Measurements from ENCODE around the gene TMEM123. TPM values are rescaled to one million over a fixed set of nuclear protein-coding genes. Genes with fewer than 3 reads are reported as not detected.
A peak's percentile ranks its signal among the peaks of the same experiment; 100 is the strongest.

Gene TMEM123
- total and polyA plus RNA-seq, 2 of the 13 experiments (the other 11 are each of a cell fraction or from before 2014, with no cell fraction given), result 365 to 2,761 TPM

DNA sequence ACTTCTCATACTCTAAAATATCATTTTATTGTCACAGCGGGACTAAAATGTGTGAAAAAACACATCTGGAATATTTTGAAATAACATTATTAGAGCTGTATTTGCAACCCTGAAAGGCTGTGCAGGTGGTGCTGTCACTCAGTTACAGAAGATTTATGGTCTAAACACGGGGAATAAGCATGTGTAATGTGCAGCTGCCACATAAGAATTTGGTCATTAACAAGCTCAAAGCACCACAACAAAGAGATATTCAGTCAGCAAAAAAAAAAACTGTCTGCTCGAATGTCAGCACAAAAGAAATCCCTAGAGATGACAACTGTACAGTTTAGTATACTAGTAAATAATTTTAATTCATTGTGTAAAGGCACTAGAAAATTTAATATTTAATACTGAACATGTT is 31.3 kb downstream of the TMEM123 start:
- in situ Hi-C loops (cut with HindIII; ENCODE audit: extremely low pct_ligation_motif_present, low pct_unique_long_range_greater_than_20kb) (no loop called here), intact Hi-C loops (cut with micrococcal nuclease; ENCODE audit: unreplicated experiment) (no loop called here)
- no peak for ATAC-seq
- Histone ChIP-seq H3K4me3 (replicated peaks in 1 of 3; ENCODE audit: insufficient read depth in 1 of 3, low read depth in 2 of 3, low read length in 3 of 3) (no peak overlapping the region), H3K9me3 (ENCODE audit: low read length) (no peaks in the 10 kb centered on the region), H3K9ac (ENCODE audit: insufficient read depth, low read depth, low read length) (no peak overlapping the region), H3K36me3 (replicated peaks in 1 of 2; ENCODE audit: control insufficient read depth in 1 of 2, insufficient read depth in 2 of 2, low read length in 2 of 2) (peaks cover 3 to 69% of the 10 kb centered on the region in 2 experiments), H3K27me3 (ENCODE audit: control insufficient read depth in 1 of 2, insufficient read depth in 2 of 2, low read length in 2 of 2) (no peaks in the 10 kb centered on the region), H2AFZ (ENCODE audit: low read length) (no peak overlapping the region), H3K27ac (ENCODE audit: extremely low read length, insufficient read depth, low read length) (no peak overlapping the region), H3K79me2 (ENCODE audit: insufficient read depth, low read length) (peaks cover 100% of the 10 kb centered on the region), H4K20me1 (ENCODE audit: insufficient read depth, low read length) (peaks cover 100% of the 10 kb centered on the region), H3K4me2 (ENCODE audit: low read depth, low read length) (no peak overlapping the region), H3K4me1 (ENCODE audit: insufficient read depth, low read length) (peaks cover 71% of the 10 kb centered on the region)
- BruUV-seq (replicated peaks), result no TSS peak
- CTCF ChIA-PET (ENCODE audit: low intra/inter-chr PET ratio, low total read pairs), result no interaction called here
- no peak for DNase-seq (ENCODE audit: low spot score)
- no peak for FAIRE-seq
- WGBS (ENCODE audit: low lambda C conversion rate), result 86% methylated on average over 3 of the region's 3 CpGs
- POLR2A ChIA-PET, result no interaction called here
- TF ChIP-seq MAFK (conservative IDR thresholded peaks at IDR 0.05 in 1 of 2, IDR thresholded peaks at IDR 0.05 in 1 of 2; ENCODE audit: low read length in 2 of 2) (peak in 1 of 2 experiments; percentile 32; a peak in 1 of 4 replicates), ZNF335 (CRISPR knock-in tag; IDR thresholded peaks at IDR 0.05) (no peak)

GRCh38 chr11:102420547-102420946 is 32.0 kb downstream of the TMEM123 start:
- 85% methylated on average over 2 of the region's 2 CpGs for WGBS (ENCODE audit: low lambda C conversion rate)

More at GRCh38 chr11:102420547-102420946, 32.0 kb downstream of the TMEM123 start:
- no TSS peak for BruUV-seq (replicated peaks)
- FAIRE-seq, result no peak
- H3K4me1 ChIP-seq (ENCODE audit: insufficient read depth, low read length), result peaks cover 72% of the 10 kb centered on the region
- no peak overlapping the region for H3K4me3 ChIP-seq (replicated peaks in 1 of 3; ENCODE audit: insufficient read depth in 1 of 3, low read depth in 2 of 3, low read length in 3 of 3)
- no peak overlapping the region for H3K27ac ChIP-seq (ENCODE audit: extremely low read length, insufficient read depth, low read length)
- in situ Hi-C loops (cut with HindIII; ENCODE audit: extremely low pct_ligation_motif_present, low pct_unique_long_range_greater_than_20kb) (no loop called here), intact Hi-C loops (cut with micrococcal nuclease; ENCODE audit: unreplicated experiment) (no loop called here)
- no peaks in the 10 kb centered on the region for H3K27me3 ChIP-seq (ENCODE audit: control insufficient read depth in 1 of 2, insufficient read depth in 2 of 2, low read length in 2 of 2)
- H3K9ac ChIP-seq (ENCODE audit: insufficient read depth, low read depth, low read length), result no peak overlapping the region
- POLR2A ChIA-PET, result no interaction called here
- peaks cover 100% of the 10 kb centered on the region for H4K20me1 ChIP-seq (ENCODE audit: insufficient read depth, low read length)
- TF ChIP-seq, protein P1, sequence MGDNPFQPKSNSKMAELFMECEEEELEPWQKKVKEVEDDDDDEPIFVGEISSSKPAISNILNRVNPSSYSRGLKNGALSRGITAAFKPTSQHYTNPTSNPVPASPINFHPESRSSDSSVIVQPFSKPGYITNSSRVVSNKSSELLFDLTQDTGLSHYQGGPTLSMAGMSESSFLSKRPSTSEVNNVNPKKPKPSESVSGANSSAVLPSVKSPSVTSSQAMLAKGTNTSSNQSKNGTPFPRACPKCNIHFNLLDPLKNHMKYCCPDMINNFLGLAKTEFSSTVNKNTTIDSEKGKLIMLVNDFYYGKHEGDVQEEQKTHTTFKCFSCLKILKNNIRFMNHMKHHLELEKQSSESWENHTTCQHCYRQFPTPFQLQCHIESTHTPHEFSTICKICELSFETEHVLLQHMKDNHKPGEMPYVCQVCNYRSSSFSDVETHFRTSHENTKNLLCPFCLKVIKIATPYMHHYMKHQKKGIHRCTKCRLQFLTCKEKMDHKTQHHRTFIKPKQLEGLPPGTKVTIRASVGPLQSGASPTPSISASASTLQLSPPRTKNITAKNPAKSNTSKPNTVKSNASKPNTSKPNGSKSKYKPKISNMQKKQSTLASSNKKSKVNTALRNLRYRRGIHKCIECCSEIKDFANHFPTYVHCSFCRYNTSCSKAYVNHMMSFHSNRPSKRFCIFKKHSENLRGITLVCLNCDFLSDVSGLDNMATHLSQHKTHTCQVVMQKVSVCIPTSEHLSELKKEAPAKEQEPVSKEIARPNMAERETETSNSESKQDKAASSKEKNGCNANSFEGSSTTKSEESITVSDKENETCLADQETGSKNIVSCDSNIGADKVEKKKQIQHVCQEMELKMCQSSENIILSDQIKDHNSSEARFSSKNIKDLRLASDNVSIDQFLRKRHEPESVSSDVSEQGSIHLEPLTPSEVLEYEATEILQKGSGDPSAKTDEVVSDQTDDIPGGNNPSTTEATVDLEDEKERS (CRISPR knock-in tag; IDR thresholded peaks at IDR 0.05), result no peak
- TF ChIP-seq POLR2AphosphoS5 (IDR thresholded peaks at IDR 0.05; ENCODE audit: low read depth, low read length), result 0 out of 2 replicates have a peak, but pooled peaks have one; percentile 6
- no peak for DNase-seq (ENCODE audit: low spot score)
- H3K79me2 ChIP-seq (ENCODE audit: insufficient read depth, low read length), result peaks cover 100% of the 10 kb centered on the region
- no peak for ATAC-seq
- no peak overlapping the region for H3K4me2 ChIP-seq (ENCODE audit: low read depth, low read length)
- CTCF ChIA-PET (ENCODE audit: low intra/inter-chr PET ratio, low total read pairs), result no interaction called here
- no peaks in the 10 kb centered on the region for H3K9me3 ChIP-seq (ENCODE audit: low read length)
- H3K36me3 ChIP-seq (replicated peaks in 1 of 2; ENCODE audit: control insufficient read depth in 1 of 2, insufficient read depth in 2 of 2, low read length in 2 of 2), result peaks cover 3 to 65% of the 10 kb centered on the region in 2 experiments
- no peak overlapping the region for H2AFZ ChIP-seq (ENCODE audit: low read length)

Data from HepG2 (cell line).